Kidney (tissue), 14 donors: Measurements from ENCODE around the gene LCN2. TPM values are rescaled to one million over a fixed set of nuclear protein-coding genes. Genes with fewer than 3 reads are reported as not detected.

ENCODE experiments used
- DNase-seq, 5 donors: peaks; one replicate each; pipeline ENCODE4 v3.0.0-alpha.2; 2013 to 2020
- FAIRE-seq: peaks from 2 replicates; lab custom pipeline; 2012; peaks lifted over from hg19 to GRCh38; lab: Jason Lieb, UNC
- H3K27ac ChIP-seq, 2 donors: one replicate each; pipeline ENCODE4 v1.7.0; 2013; ENCODE audit warnings: low read depth in 2 of 2, low read length in 2 of 2, inconsistent platforms in 1 of 2
- H3K27me3 ChIP-seq: one replicate; pipeline ENCODE4 v1.7.1; 2013; ENCODE audit warnings: low read length, inconsistent platforms; ENCODE audit not compliant: control insufficient read depth, insufficient read depth
- H3K36me3 ChIP-seq, 3 donors: one replicate each; pipeline versions ENCODE4 v1.7.0 to v1.7.1; 2013; ENCODE audit warnings: low read length in 3 of 3, control low read depth in 1 of 3, inconsistent platforms in 1 of 3; ENCODE audit not compliant: insufficient read depth in 3 of 3, control insufficient read depth in 2 of 3
- H3K4me1 ChIP-seq, 3 donors: one replicate each; pipeline versions ENCODE4 v1.7.0 to v1.7.1; 2013; ENCODE audit warnings: low read length in 3 of 3, inconsistent platforms in 1 of 3, low read depth in 1 of 3; ENCODE audit not compliant: control insufficient read depth in 2 of 3, insufficient read depth in 2 of 3
- H3K4me3 ChIP-seq, 3 donors: one replicate each; pipeline versions ENCODE4 v1.7.0 to v1.8.1; 2013; ENCODE audit warnings: low read length in 3 of 3, control low read depth in 1 of 3, inconsistent platforms in 1 of 3
- H3K9ac ChIP-seq, 3 donors: one replicate each; pipeline versions ENCODE4 v1.7.0 to v1.7.1; 2013; ENCODE audit warnings: low read length in 3 of 3, control low read depth in 1 of 3, inconsistent platforms in 1 of 3
- H3K9me3 ChIP-seq, 3 donors: one replicate each; pipeline versions ENCODE4 v1.7.0 to v1.7.1; 2013; ENCODE audit warnings: low read length in 3 of 3, control low read depth in 1 of 3, inconsistent platforms in 1 of 3; ENCODE audit not compliant: control insufficient read depth in 2 of 3, insufficient read depth in 1 of 3
- intact Hi-C: fragments of 100-400 bp; cut with DNase I; formaldehyde crosslinking; loops from one replicate; pipeline ENCODE4 v1.11.1; 2022
- polyA plus RNA-seq: library from polyadenylated mRNA; stranded (reverse); fragments of 350-450 nt; fragmentation: Illumina TruSeq; extraction: RNeasy Lipid Tissue Mini Kit (QIAGEN cat#74804); gene quantifications from one replicate; pipeline ENCODE4 v1.2.3, GENCODE V29; 2014; ENCODE audit warnings: low read depth, low replicate concordance; ENCODE audit not compliant: insufficient read depth
- total RNA-seq: library from RNA; stranded (reverse); fragmentation: NEBNext Ultra II Directional; extraction: Animal tissue kit (Norgen Biotek cat#: 25700); gene quantifications from one replicate; pipeline ENCODE4 v1.2.1, GENCODE V29; 2021
- TF ChIP-seq, protein P1 (sequence below): IDR thresholded peaks from 3 replicates; pipeline ENCODE4 v1.5.1; 2012; ENCODE audit warnings: mild to moderate bottlenecking, moderate library complexity, borderline replicate concordance; ENCODE audit not compliant: insufficient read depth; ENCODE audit errors: extremely low read depth
- donor health status: control.
- donor health status: control.
- donor health status: control.
- donor health status: control.
- donor health status: control.
- donor health status: DM: yes; HTN: yes; CAD: no.
- donor health status: Normal renal cell carcinoma (clear cell type).

LCN2 gene
- total and polyA plus RNA-seq, 2 donors from 2014 or later = 8.2 to 198 TPM

DNA sequence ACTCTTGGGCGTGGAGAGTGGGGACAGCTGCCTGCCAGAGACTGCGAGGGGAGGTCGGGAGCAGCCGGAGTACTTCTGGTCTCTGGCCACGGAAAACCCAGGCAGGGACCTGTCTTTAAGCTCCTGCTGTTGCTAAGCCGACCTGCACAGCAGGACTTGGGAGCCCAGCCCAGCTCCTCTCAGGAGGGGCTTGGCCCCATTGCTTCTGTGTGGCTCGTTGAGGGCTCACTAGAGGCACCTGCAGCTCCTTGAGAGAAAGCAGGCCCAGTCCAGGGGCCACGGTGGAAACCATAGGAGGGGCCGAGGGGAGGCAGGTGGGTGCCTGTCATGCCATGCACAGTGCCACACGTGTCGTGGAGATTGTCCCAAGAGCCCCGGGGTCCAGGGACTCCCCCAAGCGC is 3.3 kb upstream of the LCN2 start:
- H3K4me3 ChIP-seq = no peak overlapping the region
- DNase-seq (peak in 1 of 5 donors; percentile 65), FAIRE-seq (no peak)
- peaks cover 0 to 7% (median 6%) of the 10 kb centered on the region in 3 donors for H3K4me1 ChIP-seq
- intact Hi-C loops = no loop called here
- H3K36me3 ChIP-seq = no peaks in the 10 kb centered on the region
- TF ChIP-seq, protein P1, sequence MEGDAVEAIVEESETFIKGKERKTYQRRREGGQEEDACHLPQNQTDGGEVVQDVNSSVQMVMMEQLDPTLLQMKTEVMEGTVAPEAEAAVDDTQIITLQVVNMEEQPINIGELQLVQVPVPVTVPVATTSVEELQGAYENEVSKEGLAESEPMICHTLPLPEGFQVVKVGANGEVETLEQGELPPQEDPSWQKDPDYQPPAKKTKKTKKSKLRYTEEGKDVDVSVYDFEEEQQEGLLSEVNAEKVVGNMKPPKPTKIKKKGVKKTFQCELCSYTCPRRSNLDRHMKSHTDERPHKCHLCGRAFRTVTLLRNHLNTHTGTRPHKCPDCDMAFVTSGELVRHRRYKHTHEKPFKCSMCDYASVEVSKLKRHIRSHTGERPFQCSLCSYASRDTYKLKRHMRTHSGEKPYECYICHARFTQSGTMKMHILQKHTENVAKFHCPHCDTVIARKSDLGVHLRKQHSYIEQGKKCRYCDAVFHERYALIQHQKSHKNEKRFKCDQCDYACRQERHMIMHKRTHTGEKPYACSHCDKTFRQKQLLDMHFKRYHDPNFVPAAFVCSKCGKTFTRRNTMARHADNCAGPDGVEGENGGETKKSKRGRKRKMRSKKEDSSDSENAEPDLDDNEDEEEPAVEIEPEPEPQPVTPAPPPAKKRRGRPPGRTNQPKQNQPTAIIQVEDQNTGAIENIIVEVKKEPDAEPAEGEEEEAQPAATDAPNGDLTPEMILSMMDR = no peak
- H3K9ac ChIP-seq = no peak overlapping the region
- H3K27me3 ChIP-seq = no peaks in the 10 kb centered on the region
- no peak overlapping the region for H3K27ac ChIP-seq
- no peaks in the 10 kb centered on the region for H3K9me3 ChIP-seq

DNA sequence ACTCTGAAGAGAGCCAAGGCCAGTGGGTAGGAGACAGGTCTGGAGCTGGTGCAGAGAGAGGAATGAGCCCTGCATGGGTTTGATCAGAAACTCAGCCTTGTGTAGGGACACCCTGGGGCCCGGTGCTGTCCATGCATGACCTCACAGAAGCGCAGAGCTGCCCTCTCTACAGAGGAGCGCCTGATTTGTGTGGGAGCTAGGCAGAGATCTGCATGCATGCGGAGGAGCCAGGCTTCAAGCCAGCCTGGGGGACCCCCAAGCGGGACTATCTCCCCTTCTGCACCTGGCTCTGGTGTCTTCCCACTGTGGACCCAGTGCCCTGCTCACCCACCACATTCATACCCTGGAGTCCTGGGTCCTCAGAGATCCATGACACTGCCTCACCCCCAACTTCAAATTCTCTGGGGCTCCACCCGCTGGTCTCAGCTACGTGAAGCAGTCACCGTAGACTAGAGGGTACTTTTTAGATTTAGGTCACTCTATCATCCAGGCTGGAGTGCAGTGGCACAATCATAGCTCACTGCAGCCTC is 2.6 kb upstream of the LCN2 start:
- intact Hi-C loops = no loop called here
- peak in 1 of 5 donors; percentile 56 for DNase-seq
- Histone ChIP-seq H3K36me3 (no peaks in the 10 kb centered on the region), H3K9ac (no peak overlapping the region), H3K4me1 (peaks cover 0 to 7% (median 6%) of the 10 kb centered on the region in 3 donors), H3K27ac (no peak overlapping the region), H3K27me3 (no peaks in the 10 kb centered on the region), H3K4me3 (no peak overlapping the region), H3K9me3 (no peaks in the 10 kb centered on the region)
- TF ChIP-seq, protein P1 = no peak
- FAIRE-seq = no peak

DNA sequence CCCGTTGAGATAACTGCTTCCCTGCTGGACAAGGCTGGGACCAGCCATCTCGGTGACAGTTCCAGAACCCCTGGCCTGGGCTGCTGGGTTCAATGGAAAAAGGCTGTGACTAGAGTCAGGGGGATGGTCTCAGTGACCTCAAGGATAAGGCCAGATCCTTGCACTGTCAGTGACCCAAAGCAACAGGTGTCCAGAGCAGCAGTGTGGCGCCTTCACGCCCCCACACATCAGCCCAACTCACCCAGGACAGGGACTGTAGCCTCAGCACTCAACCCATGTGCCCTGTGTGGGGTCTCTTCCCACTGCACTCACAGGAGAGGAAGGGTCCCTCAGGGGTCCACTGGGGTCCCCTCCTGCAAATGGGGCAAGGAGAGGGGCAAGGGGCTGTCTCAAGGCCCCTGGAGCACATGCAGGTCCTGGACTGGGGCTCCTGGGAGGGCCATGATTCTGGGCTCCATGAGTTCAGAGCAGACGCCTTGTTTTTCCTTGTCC is 698 bp upstream of the LCN2 start:
- H3K9me3 ChIP-seq = no peaks in the 10 kb centered on the region
- H3K4me3 ChIP-seq = no peak overlapping the region
- H3K9ac ChIP-seq = no peak overlapping the region
- TF ChIP-seq, protein P1 = no peak
- DNase-seq = peak in 1 of 5 donors; percentile 34
- no peaks in the 10 kb centered on the region for H3K27me3 ChIP-seq
- intact Hi-C loops = no loop called here
- FAIRE-seq = no peak
- H3K36me3 ChIP-seq = no peaks in the 10 kb centered on the region
- peaks cover 0 to 7% (median 6%) of the 10 kb centered on the region in 3 donors for H3K4me1 ChIP-seq
- no peak overlapping the region for H3K27ac ChIP-seq
